Stomach (tissue), 4 donors: Measurements from ENCODE around the gene DNAH10.

ENCODE experiments used
- CTCF ChIP-seq, 7 experiments: fragments of 450-650 bp in 4 of 7; fragments of 200-600 bp in 3 of 7; sonication (generic) in 3 of 7; IDR thresholded peaks; one replicate each; pipeline ENCODE4 v1.5.1; 2016 to 2019; ENCODE audit warnings: antibody characterized with exemption in 7 of 7, control low read depth in 2 of 7, mild to moderate bottlenecking in 1 of 7
- POLR2A ChIP-seq, 4 donors: fragments of 450-650 bp; IDR thresholded peaks; one replicate each; pipeline ENCODE4 v1.6.1; 2016; ENCODE audit warnings: antibody characterized with exemption in 4 of 4, control low read depth in 2 of 4, mild to moderate bottlenecking in 1 of 4, moderate library complexity in 1 of 4
- POLR2AphosphoS5 ChIP-seq, 3 donors: sonication (generic); formaldehyde crosslinking; IDR thresholded peaks; one replicate each; pipeline ENCODE4 v1.6.1; 2016; ENCODE audit warnings: antibody characterized with exemption in 3 of 3

GRCh38 chr12:123946152-123946515 lies 184.0 kb downstream of the DNAH10 start:
- TF ChIP-seq CTCF (IDR thresholded peaks at IDR 0.05) (no peak), POLR2AphosphoS5 (IDR thresholded peaks at IDR 0.05) (no peak), POLR2A (IDR thresholded peaks at IDR 0.05) (no peak)
